ENCODE data around the gene PPP1R1C.
A peak's percentile ranks its signal among the peaks of the same experiment; 100 is the strongest.
"Not testable (repeated sequence)": the region's sequence is repeated elsewhere in the genome, so short reads cannot be mapped to it uniquely, and the experiment has no call there.

PPP1R1C gene, protein sequence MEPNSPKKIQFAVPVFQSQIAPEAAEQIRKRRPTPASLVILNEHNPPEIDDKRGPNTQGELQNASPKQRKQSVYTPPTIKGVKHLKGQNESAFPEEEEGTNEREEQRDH

DNA sequence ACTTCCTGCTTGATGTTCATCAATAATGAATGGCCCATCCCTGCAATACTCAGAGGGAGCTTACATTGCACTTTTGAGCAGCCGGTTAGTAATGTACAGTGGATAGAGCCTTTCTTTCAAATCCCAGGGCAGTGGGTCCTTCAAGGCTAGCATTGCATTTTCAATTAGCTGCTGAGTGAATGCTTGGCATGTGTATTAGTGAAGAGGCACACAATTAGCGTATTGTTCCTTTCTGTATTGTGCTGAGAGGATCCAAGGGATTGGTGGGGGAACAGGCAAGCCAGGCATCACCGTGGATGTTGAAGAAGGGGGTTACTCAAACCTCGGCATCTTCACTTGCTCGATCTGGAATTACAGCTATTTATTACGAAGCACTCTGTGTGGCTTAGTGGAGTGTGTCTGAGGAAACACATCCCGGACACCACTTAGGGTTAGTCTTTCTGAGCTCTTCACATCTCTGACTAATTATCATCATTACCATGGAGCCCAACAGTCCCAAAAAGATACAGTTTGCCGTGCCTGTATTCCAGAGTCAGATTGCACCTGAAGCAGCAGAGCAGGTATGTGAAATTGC lies at the start of gene PPP1R1C:
TSS of gene PPP1R1C (plus strand) at position 222 of the 574 bp plus-strand sequence. CDS start at position 480, 258 bp downstream.
- no peak for DNase-seq (ENCODE audit: extremely low read depth in 1 of 2, low read depth in 1 of 2)

DNA sequence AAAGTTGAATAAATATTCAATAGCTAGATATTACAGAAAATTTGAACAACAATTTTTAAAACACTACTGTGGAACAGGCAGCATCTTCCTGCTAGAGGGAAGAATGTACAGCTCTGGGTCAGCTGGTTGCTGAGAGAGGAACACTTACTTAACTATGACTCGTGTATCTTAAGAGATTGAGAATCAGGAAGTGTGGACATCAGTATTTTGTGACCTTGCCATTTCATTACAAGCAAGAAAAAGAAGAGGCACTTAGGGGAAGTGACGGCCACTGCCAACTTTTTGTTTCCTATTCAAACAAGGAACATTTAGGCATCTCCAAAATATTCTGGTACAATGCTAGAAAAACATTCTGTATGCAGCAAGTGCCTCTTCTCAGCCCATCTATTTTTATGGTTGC lies 48.2 kb upstream of the PPP1R1C start:
- no peak for DNase-seq (ENCODE audit: extremely low read depth in 1 of 2, low read depth in 1 of 2)

GRCh38 chr2:181943411-181944124 lies 42.1 kb upstream of the PPP1R1C start:
- no peak for DNase-seq (ENCODE audit: extremely low read depth in 1 of 2, low read depth in 1 of 2)

- no peak for DNase-seq (ENCODE audit: extremely low read depth in 1 of 2, low read depth in 1 of 2)
Measured at GRCh38 chr2:181944164-181944913, 41.3 kb upstream of the PPP1R1C start.

- no peak for DNase-seq (ENCODE audit: extremely low read depth in 1 of 2, low read depth in 1 of 2)
Measured at GRCh38 chr2:181944914-181945291, 40.8 kb upstream of the PPP1R1C start.

DNA sequence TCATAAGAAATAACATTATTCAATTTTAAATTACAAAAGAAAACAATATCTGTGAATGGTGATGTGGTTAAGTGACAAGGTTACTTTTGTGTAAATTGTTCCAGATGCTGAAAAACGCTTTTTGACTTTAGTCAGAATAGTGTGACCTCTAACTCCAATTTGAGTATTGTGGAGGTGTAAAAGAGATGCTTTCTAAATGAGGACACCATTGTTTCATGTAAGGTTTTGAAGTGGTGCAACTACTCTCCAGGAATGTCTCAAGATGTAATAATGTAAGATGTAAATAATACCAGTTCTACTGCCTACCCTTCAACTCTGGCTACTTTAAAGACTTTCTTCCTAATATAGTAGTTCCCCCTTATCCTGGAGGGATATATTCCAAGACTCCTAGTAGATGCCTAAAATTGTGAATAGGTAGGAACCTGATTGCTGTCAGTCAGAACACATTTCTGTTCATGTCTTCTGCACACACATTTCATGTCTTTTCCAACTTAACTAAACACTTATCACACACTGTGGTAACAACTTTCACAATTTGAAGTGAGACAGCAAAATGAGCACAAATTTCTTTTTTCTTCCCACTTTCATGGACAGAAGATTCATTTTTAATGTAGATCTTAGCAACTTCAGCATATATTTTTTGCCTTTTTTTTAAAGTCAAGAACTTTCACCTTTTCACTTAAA lies 39.1 kb upstream of the PPP1R1C start:
- DNase-seq (ENCODE audit: extremely low read depth in 1 of 2, low read depth in 1 of 2), result no peak

GRCh38 chr2:181947273-181947672 lies 38.4 kb upstream of the PPP1R1C start:
- DNase-seq (ENCODE audit: extremely low read depth in 1 of 2, low read depth in 1 of 2), result no peak

DNA sequence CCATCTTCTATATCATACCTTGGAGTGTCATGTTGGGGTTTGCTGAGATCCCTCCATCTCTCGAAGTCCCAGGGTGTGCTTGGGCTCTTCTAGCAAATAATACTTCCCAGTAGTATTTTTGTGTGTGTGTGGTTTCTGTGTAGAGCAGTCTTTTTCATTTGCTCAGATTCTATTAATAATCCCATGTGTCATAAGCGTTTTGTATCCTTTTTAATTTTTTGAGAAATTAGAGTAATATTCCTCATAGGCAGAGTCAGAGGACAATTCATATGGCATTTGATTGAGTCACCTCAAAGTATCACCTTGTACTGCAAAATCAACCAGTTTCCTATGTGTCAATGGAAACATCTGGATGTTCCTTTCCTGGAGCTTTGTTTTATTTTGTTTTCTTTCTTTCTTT lies 37.4 kb upstream of the PPP1R1C start:
- DNase-seq (ENCODE audit: extremely low read depth in 1 of 2, low read depth in 1 of 2), result no peak

- DNase-seq (ENCODE audit: extremely low read depth in 1 of 2, low read depth in 1 of 2), result no peak
Measured at GRCh38 chr2:181949047-181949446, 36.6 kb upstream of the PPP1R1C start.

DNA sequence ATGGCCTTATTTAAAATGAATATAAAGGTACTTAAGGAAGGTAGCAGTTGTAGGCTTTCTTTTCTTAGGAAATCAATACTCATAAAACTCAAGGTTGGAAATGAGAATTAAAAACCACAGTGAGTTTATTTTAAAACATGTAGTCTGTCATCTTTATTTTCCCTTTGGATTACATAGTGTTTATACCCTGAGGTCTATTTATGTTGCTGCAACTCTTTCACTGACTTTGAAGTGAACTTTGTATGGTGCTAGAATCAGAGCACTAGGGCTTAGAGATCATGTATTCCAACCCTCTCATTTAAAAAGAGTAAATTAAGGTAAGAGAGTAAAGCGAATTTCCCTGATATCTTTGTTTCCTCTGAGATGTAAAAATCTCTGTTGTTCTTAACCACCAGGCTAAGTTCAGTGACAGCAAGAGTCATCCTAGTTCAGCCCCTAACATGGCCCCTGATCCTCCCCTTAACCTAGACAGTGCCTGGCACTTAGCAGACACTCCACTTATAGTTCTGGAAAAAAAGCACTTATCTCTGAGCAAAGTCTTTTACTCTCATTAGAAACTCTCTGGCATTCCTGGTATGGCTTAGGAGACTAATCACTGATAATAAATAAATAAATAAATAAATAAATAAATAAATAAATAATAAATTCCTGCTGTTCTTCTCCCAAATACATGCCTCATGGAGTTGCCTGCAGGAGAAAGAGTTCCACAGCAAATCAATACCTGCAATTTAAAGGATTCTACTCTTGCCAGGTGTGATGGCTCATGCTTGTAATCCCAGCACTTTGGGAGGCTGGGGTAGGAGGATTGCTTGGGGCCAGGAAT lies 33.0 kb upstream of the PPP1R1C start:
- no peak for DNase-seq (ENCODE audit: extremely low read depth in 1 of 2, low read depth in 1 of 2)

GRCh38 chr2:181953881-181954537 lies 31.6 kb upstream of the PPP1R1C start:
- peak; percentile 17 to 44 for DNase-seq (ENCODE audit: extremely low read depth in 1 of 2, low read depth in 1 of 2)

DNA sequence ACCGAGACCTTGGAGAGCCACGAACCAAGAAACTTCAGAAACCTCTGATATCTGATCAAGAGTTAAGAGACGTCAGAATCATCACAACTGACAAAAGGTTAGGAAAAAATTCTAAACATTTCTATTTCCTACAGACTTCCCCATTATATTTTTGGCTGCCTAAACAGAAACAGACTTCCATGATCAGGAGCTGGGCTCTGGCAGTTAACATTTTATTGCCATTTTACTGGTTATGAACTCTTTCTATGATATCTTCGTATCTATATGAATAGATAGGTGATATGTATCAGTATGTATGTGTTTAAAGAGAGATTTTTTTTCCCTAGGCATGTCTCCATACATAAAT lies 31.1 kb upstream of the PPP1R1C start:
- DNase-seq (ENCODE audit: extremely low read depth in 1 of 2, low read depth in 1 of 2), result no peak

- DNase-seq (ENCODE audit: extremely low read depth in 1 of 2, low read depth in 1 of 2), result no peak
Measured at GRCh38 chr2:181955010-181955409, 30.6 kb upstream of the PPP1R1C start.

GRCh38 chr2:181955866-181956265 lies 29.8 kb upstream of the PPP1R1C start:
- DNase-seq (ENCODE audit: extremely low read depth in 1 of 2, low read depth in 1 of 2), result not testable (repeated sequence)

DNA sequence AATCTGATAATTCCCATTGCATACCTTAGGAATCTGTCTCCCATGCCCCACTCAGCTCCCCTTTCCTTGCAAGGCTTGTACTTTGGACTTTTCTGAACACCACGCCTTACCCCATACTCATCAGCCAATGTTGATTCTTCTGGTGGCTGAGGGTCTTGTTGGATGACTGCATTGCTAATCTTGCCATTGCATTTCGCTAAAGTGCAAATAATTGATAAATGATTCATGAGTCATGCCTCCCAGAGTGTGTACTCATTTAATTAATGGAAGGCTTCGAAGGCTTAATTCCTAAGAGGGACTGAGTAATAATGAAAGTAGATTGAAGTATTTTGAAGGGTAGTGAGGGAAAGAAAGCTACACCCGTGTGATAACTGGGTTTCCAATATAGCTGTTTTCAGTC lies 28.0 kb upstream of the PPP1R1C start:
- no peak for DNase-seq (ENCODE audit: extremely low read depth in 1 of 2, low read depth in 1 of 2)

- DNase-seq (ENCODE audit: extremely low read depth in 1 of 2, low read depth in 1 of 2), result no peak
Measured at GRCh38 chr2:181958726-181959125, 26.9 kb upstream of the PPP1R1C start.

GRCh38 chr2:181959508-181959907 lies 26.1 kb upstream of the PPP1R1C start:
- no peak for DNase-seq (ENCODE audit: extremely low read depth in 1 of 2, low read depth in 1 of 2)

GRCh38 chr2:181961167-181961566 lies 24.5 kb upstream of the PPP1R1C start:
- not testable (repeated sequence) for DNase-seq (ENCODE audit: extremely low read depth in 1 of 2, low read depth in 1 of 2)

DNA sequence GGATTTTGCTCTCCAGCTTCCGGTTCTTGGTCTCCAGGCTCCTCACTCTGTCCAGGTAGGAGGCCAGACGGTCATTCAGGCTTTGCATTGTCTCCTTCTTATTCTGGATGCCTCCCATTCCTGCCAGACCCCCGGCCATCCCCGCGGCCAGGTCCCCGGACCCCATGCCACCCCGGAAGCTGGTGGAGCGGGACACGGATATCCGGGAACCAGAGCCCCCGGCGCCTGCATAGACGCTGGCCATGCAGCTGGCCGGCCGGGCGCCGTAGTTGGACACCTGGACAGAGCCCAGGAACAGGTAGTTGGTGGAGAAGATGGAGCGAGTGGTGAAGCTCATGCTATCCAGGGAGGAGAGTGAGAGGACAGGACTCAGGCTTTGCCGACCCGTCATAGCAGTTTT lies 23.5 kb upstream of the PPP1R1C start:
- DNase-seq (ENCODE audit: extremely low read depth in 1 of 2, low read depth in 1 of 2), result no peak
